SK-N-SH treated with all-trans-retinoic acid at 6 μM for 48 hours (cell line): ENCODE data around the gene TMEM187.

Experiments
- ATAC-seq: fragments of 200-7000 bp; cut with Tn5 transposase; 3 replicates; pipeline ENCODE4 v1.9.1; 2020; ENCODE audit warnings: mild to moderate bottlenecking, moderate library complexity
- ARNTL ChIP-seq: fragments of 450-650 bp; formaldehyde crosslinking; IDR thresholded peaks from 2 replicates; pipeline ENCODE4 v1.5.0; 2020; ENCODE audit warnings: low read depth, mild to moderate bottlenecking, moderate library complexity, borderline replicate concordance
- BACH2 ChIP-seq: fragments of 250-450 bp; sonication (Bioruptor Pico); IDR thresholded peaks from 2 replicates; pipeline ENCODE4 v1.9.0; 2021; ENCODE audit warnings: mild to moderate bottlenecking, borderline replicate concordance
- CSDC2 ChIP-seq: fragments of 250-450 bp; sonication (Bioruptor Pico); IDR thresholded peaks from 2 replicates; pipeline ENCODE4 v1.5.0; 2020; ENCODE audit warnings: mild to moderate bottlenecking, moderate library complexity
- ESRRG ChIP-seq: fragments of 250-450 bp; sonication (Bioruptor Pico); IDR thresholded peaks from 2 replicates; pipeline ENCODE4 v1.6.1; 2021; ENCODE audit warnings: mild to moderate bottlenecking
- GLIS3 ChIP-seq: fragments of 250-450 bp; sonication (Bioruptor Pico); IDR thresholded peaks from 2 replicates; pipeline ENCODE4 v1.5.0; 2020; ENCODE audit warnings: mild to moderate bottlenecking, moderate library complexity
- ISL1 ChIP-seq: fragments of 250-450 bp; sonication (Bioruptor Pico); IDR thresholded peaks from 2 replicates; pipeline ENCODE4 v2.1.2; 2022; ENCODE audit warnings: mild to moderate bottlenecking, moderate library complexity
- OSR1 ChIP-seq: fragments of 250-450 bp; sonication (Bioruptor Pico); IDR thresholded peaks from 2 replicates; pipeline ENCODE4 v1.8.0; 2022; ENCODE audit warnings: moderate library complexity, mild to moderate bottlenecking, inconsistent platforms
- PPARA ChIP-seq: fragments of 250-450 bp; sonication (Bioruptor Pico); IDR thresholded peaks from 2 replicates; pipeline ENCODE4 v1.5.0; 2020; ENCODE audit warnings: mild to moderate bottlenecking, borderline replicate concordance
- RARB ChIP-seq: fragments of 250-450 bp; sonication (Bioruptor Pico); IDR thresholded peaks from 2 replicates; pipeline ENCODE4 v1.8.0; 2021; ENCODE audit warnings: mild to moderate bottlenecking, moderate library complexity
- TCF4 ChIP-seq: fragments of 250-450 bp; sonication (Bioruptor Pico); IDR thresholded peaks from 2 replicates; pipeline ENCODE4 v1.8.0; 2021; ENCODE audit warnings: mild to moderate bottlenecking, moderate library complexity, borderline replicate concordance
- TOX ChIP-seq: fragments of 250-450 bp; sonication (Bioruptor Pico); IDR thresholded peaks from 2 replicates; pipeline ENCODE4 v1.8.0; 2021; ENCODE audit warnings: mild to moderate bottlenecking, moderate library complexity, borderline replicate concordance
- ZC3H10 ChIP-seq: fragments of 250-450 bp; sonication (Bioruptor Pico); IDR thresholded peaks from 2 replicates; pipeline ENCODE4 v1.5.1; 2021; ENCODE audit warnings: mild to moderate bottlenecking, moderate library complexity
- ZFP3 ChIP-seq: fragments of 250-450 bp; sonication (Bioruptor Pico); IDR thresholded peaks from 2 replicates; pipeline ENCODE4 v1.5.0; 2020; ENCODE audit warnings: mild to moderate bottlenecking, moderate library complexity
- ZFP30 ChIP-seq: fragments of 450-650 bp; formaldehyde crosslinking; IDR thresholded peaks from 2 replicates; pipeline ENCODE4 v1.5.0; 2022; ENCODE audit warnings: mild to moderate bottlenecking, moderate library complexity
- ZNF70 ChIP-seq: fragments of 450-650 bp; formaldehyde crosslinking; IDR thresholded peaks from 2 replicates; pipeline ENCODE4 v1.5.0; 2020; ENCODE audit warnings: mild to moderate bottlenecking, moderate library complexity
- ZNF8 ChIP-seq: fragments of 450-650 bp; formaldehyde crosslinking; IDR thresholded peaks from 2 replicates; pipeline ENCODE4 v1.5.0; 2020; ENCODE audit warnings: mild to moderate bottlenecking, moderate library complexity
- TF ChIP-seq, protein P1 (sequence below): fragments of 250-450 bp; sonication (Bioruptor Pico); IDR thresholded peaks from 2 replicates; pipeline ENCODE4 v1.8.0; 2021; ENCODE audit warnings: low read depth, mild to moderate bottlenecking, moderate library complexity, borderline replicate concordance
- TF ChIP-seq, protein P2 (sequence below): fragments of 250-450 bp; sonication (Bioruptor Pico); IDR thresholded peaks from 2 replicates; pipeline ENCODE4 v1.8.0; 2020; ENCODE audit warnings: mild to moderate bottlenecking, moderate library complexity, borderline replicate concordance
- TF ChIP-seq, protein P3 (sequence below): fragments of 250-450 bp; sonication (Bioruptor Pico); IDR thresholded peaks from 2 replicates; pipeline ENCODE4 v1.5.1; 2021; ENCODE audit warnings: mild to moderate bottlenecking, moderate library complexity
- TF ChIP-seq, protein P4 (sequence below): fragments of 250-450 bp; sonication (Bioruptor Pico); IDR thresholded peaks from 2 replicates; pipeline ENCODE4 v1.5.1; 2020; ENCODE audit warnings: low read depth, mild to moderate bottlenecking, moderate library complexity
- TF ChIP-seq, protein P5 (sequence below): fragments of 250-450 bp; sonication (Bioruptor Pico); IDR thresholded peaks from 2 replicates; pipeline ENCODE4 v1.5.0; 2020; ENCODE audit warnings: mild to moderate bottlenecking, moderate library complexity

The TMEM187 gene

DNA sequence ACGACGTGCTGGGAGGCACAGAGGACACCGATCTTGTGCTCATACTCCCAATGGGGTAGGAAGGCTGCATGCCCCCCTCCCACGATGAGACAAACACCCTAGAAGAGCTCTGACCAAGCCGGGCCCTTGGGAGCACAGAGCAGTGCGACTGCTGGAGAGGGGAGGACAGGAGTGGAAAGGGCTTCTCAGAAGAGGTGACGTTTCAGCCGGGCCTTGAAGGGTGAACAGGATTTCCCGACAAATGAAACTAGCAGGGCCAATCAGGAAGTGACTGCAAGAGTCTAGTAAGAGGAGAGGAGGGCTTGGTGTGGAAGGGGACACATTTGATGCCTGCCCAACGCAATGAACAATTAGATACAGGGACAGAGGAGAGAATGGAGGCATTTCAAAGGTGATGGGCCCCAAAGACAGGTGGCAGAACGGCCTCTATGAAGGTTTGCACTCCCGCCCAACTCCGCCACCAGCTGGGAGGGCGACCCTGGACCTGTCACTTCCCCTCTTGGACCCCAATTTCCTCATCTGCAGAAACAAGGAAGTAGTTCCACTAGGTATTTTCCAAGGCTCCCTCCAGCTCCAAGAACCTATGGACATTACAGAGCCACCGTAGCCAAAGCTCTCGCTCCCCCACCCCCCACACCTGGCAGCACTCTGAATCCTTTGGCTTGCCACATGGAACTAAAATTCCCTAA, 4.9 kb upstream of the TMEM187 start:
- no peak for ATAC-seq
- no peak for TF ChIP-seq OSR1 (CRISPR knock-in tag)
- TF ChIP-seq, protein P1, sequence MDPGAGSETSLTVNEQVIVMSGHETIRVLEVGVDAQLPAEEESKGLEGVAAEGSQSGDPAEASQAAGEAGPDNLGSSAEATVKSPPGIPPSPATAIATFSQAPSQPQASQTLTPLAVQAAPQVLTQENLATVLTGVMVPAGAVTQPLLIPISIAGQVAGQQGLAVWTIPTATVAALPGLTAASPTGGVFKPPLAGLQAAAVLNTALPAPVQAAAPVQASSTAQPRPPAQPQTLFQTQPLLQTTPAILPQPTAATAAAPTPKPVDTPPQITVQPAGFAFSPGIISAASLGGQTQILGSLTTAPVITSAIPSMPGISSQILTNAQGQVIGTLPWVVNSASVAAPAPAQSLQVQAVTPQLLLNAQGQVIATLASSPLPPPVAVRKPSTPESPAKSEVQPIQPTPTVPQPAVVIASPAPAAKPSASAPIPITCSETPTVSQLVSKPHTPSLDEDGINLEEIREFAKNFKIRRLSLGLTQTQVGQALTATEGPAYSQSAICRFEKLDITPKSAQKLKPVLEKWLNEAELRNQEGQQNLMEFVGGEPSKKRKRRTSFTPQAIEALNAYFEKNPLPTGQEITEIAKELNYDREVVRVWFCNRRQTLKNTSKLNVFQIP (CRISPR knock-in tag), result no peak
- TF ChIP-seq TOX (CRISPR knock-in tag), result no peak
- TF ChIP-seq ZFP3 (CRISPR knock-in tag), result peak; percentile 69
- TF ChIP-seq, protein P2, sequence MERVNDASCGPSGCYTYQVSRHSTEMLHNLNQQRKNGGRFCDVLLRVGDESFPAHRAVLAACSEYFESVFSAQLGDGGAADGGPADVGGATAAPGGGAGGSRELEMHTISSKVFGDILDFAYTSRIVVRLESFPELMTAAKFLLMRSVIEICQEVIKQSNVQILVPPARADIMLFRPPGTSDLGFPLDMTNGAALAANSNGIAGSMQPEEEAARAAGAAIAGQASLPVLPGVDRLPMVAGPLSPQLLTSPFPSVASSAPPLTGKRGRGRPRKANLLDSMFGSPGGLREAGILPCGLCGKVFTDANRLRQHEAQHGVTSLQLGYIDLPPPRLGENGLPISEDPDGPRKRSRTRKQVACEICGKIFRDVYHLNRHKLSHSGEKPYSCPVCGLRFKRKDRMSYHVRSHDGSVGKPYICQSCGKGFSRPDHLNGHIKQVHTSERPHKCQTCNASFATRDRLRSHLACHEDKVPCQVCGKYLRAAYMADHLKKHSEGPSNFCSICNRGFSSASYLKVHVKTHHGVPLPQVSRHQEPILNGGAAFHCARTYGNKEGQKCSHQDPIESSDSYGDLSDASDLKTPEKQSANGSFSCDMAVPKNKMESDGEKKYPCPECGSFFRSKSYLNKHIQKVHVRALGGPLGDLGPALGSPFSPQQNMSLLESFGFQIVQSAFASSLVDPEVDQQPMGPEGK (CRISPR knock-in tag), result no peak
- no peak for TF ChIP-seq ARNTL
- TF ChIP-seq, protein P3, sequence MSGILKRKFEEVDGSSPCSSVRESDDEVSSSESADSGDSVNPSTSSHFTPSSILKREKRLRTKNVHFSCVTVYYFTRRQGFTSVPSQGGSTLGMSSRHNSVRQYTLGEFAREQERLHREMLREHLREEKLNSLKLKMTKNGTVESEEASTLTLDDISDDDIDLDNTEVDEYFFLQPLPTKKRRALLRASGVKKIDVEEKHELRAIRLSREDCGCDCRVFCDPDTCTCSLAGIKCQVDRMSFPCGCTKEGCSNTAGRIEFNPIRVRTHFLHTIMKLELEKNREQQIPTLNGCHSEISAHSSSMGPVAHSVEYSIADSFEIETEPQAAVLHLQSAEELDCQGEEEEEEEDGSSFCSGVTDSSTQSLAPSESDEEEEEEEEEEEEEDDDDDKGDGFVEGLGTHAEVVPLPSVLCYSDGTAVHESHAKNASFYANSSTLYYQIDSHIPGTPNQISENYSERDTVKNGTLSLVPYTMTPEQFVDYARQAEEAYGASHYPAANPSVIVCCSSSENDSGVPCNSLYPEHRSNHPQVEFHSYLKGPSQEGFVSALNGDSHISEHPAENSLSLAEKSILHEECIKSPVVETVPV (CRISPR knock-in tag), result no peak

DNA sequence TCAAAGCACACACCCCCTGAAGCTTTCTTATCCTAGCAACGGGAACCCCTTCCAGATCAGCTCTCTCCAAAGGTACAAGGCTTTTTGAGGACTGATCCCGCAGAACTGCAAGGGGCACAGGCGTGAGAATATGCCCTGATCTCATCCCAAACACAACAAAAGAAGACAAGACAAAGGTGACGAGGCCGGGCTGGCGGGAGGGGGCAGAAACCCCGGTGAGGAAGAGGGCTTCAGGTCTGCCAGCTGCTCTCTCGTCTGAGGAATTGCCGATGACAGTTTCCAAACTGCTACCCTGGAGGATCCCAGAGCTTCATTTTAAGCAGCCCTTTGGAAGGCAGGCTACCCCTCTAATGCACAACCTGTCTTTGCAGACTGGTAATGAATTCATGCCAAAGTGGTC, 4.3 kb upstream of the TMEM187 start:
- ATAC-seq, result no peak
- TF ChIP-seq, protein P4, sequence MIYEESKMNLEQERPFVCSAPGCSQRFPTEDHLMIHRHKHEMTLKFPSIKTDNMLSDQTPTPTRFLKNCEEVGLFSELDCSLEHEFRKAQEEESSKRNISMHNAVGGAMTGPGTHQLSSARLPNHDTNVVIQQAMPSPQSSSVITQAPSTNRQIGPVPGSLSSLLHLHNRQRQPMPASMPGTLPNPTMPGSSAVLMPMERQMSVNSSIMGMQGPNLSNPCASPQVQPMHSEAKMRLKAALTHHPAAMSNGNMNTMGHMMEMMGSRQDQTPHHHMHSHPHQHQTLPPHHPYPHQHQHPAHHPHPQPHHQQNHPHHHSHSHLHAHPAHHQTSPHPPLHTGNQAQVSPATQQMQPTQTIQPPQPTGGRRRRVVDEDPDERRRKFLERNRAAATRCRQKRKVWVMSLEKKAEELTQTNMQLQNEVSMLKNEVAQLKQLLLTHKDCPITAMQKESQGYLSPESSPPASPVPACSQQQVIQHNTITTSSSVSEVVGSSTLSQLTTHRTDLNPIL (CRISPR knock-in tag), result no peak
- TF ChIP-seq ARNTL, result no peak
- no peak for TF ChIP-seq PPARA
- no peak for TF ChIP-seq OSR1 (CRISPR knock-in tag)
- TF ChIP-seq ZFP30 (CRISPR knock-in tag), result no peak
- no peak for TF ChIP-seq ZFP3 (CRISPR knock-in tag)
- TF ChIP-seq RARB (CRISPR knock-in tag), result no peak
- no peak for TF ChIP-seq TOX (CRISPR knock-in tag)
- TF ChIP-seq ZNF8 (CRISPR knock-in tag), result no peak
- no peak for TF ChIP-seq TCF4 (CRISPR knock-in tag)
- TF ChIP-seq ISL1 (CRISPR knock-in tag), result no peak
- no peak for TF ChIP-seq ESRRG (CRISPR knock-in tag)
- TF ChIP-seq CSDC2 (CRISPR knock-in tag), result no peak
- TF ChIP-seq ZNF70 (CRISPR knock-in tag), result no peak
- TF ChIP-seq, protein P2 (CRISPR knock-in tag), result no peak
- TF ChIP-seq, protein P5, sequence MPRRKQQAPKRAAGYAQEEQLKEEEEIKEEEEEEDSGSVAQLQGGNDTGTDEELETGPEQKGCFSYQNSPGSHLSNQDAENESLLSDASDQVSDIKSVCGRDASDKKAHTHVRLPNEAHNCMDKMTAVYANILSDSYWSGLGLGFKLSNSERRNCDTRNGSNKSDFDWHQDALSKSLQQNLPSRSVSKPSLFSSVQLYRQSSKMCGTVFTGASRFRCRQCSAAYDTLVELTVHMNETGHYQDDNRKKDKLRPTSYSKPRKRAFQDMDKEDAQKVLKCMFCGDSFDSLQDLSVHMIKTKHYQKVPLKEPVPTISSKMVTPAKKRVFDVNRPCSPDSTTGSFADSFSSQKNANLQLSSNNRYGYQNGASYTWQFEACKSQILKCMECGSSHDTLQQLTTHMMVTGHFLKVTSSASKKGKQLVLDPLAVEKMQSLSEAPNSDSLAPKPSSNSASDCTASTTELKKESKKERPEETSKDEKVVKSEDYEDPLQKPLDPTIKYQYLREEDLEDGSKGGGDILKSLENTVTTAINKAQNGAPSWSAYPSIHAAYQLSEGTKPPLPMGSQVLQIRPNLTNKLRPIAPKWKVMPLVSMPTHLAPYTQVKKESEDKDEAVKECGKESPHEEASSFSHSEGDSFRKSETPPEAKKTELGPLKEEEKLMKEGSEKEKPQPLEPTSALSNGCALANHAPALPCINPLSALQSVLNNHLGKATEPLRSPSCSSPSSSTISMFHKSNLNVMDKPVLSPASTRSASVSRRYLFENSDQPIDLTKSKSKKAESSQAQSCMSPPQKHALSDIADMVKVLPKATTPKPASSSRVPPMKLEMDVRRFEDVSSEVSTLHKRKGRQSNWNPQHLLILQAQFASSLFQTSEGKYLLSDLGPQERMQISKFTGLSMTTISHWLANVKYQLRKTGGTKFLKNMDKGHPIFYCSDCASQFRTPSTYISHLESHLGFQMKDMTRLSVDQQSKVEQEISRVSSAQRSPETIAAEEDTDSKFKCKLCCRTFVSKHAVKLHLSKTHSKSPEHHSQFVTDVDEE, result no peak
- TF ChIP-seq BACH2, result no peak
- TF ChIP-seq GLIS3 (CRISPR knock-in tag), result no peak
- TF ChIP-seq ZC3H10 (CRISPR knock-in tag), result no peak
